Dedifferentiated amniotic fluid mesenchymal stem cell (primary cell): ENCODE results near the gene USP2.
"Not testable (repeated sequence)": the region's sequence is repeated elsewhere in the genome, so short reads cannot be mapped to it uniquely, and the experiment has no call there.

Experiments
- DNase-seq: peaks from one replicate; pipeline ENCODE4 v3.0.0-alpha.2; 2016; ENCODE audit errors: extremely low spot score

Gene USP2

GRCh38 chr11:119412072-119412471, 30.6 kb upstream of the USP2 start:
- DNase-seq: no peak

- no peak for DNase-seq
Measured at GRCh38 chr11:119410501-119410900, 29.0 kb upstream of the USP2 start.

- DNase-seq: no peak
Measured at GRCh38 chr11:119409731-119410130, 28.2 kb upstream of the USP2 start.

DNA sequence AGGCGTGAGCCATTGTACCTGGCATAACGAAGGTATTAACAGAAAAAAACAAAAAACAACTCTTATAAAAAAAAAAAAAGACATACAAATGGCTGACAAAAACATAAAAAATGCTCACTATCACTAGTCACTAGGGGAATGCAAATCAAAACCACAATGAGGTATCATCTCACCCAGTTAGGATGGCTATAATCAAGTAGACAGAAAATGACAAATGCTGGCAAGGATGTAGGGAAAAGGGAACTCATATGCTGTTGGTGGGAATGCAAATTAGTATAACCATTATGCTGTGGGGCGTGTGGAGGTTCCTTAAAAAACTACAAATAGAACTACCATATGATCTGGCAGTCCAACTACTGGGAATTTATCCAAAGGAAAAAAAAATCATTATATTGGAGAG, 24.5 kb upstream of the USP2 start:
- no peak for DNase-seq

DNA sequence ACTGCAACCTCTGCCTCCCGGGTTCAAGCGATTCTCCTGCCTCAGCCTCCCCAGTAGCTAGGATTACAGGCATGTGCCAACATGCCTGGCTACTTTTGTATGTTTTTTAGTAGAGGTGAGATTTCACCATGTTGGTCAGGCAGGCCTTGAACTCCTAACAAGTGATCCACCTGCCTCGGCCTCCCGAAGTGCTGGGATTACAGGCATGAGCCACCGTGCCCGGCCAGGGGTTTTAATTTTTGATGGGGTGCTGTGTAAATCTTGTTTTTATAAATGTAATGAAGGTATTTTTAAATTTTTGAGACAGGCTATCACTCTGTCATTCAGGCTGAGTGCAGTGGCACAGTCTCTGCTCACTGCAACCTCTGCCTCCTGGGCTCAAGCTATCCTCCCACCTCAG, 24.0 kb upstream of the USP2 start:
- DNase-seq: not testable (repeated sequence)

DNA sequence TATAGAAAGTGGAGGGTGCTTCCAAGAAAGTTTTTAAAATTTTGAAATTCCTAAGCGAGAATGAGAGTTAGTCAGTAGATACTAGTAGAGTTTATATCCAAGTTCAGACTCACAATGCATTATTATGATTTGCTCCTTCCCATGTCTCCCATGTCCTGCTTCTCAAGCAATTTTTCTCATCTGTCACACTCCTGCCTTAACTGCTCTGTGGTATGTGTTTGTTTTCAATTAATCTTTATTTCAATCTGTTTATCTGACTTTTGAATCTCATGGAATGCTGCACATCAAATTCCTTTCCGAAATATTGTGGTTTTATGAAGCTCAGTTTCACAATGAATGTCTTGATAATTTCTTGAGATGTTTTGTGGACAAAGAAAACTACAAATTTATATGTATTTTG, 23.4 kb upstream of the USP2 start:
- no peak for DNase-seq

GRCh38 chr11:119403021-119403420, 21.5 kb upstream of the USP2 start:
- DNase-seq: no peak

GRCh38 chr11:119402470-119402869, 21.0 kb upstream of the USP2 start:
- no peak for DNase-seq

- no peak for DNase-seq
Measured at GRCh38 chr11:119400860-119401259, 19.4 kb upstream of the USP2 start.

GRCh38 chr11:119397740-119398139, 16.2 kb upstream of the USP2 start:
- DNase-seq: no peak

GRCh38 chr11:119396835-119397234, 15.3 kb upstream of the USP2 start:
- DNase-seq: no peak

- DNase-seq: no peak
Measured at GRCh38 chr11:119391275-119391674, 9.8 kb upstream of the USP2 start.

- no peak for DNase-seq
Measured at GRCh38 chr11:119389611-119390254, 8.2 kb upstream of the USP2 start.

DNA sequence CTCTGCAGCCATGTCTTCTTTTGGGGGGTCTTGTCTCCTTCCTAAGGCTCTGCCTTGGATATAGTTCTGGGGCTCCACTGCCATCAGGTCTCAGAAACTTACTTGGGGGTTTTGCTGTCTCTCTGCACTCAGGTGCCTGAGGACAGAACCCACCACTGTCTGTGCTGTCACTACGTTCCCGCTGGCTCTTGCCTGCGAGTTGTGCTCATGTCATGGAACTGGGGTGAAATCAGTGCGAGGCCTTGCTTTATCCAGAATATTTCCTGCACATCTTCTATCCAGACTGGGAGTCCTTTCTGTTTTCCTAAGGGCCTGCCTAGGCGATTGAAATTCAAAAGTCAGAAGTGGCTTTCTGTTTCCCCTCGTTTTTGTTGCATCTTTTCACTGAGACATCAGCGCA, 6.6 kb upstream of the USP2 start:
- DNase-seq: no peak

DNA sequence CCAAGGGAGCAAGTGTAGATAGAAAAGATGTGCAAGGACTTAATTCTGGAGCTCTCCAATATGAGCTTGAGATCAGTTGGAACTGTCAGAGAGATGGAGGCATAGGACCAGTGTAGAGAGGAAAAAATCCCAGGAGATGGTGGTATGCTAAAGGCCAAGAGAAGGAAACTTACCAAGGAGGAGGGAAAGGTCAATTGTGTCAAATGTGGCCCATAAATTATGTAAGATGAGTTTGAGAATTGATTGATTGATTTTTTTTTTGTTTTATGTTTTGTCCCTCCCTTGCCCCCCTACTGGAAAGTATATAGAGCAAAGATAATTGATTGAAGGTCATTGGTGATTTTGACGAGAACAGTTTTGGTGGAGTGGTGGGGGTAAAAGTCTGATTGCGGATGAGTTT, 2.8 kb upstream of the USP2 start:
- DNase-seq: no peak

GRCh38 chr11:119382513-119382912, 1.0 kb upstream of the USP2 start:
- not testable (repeated sequence) for DNase-seq

DNA sequence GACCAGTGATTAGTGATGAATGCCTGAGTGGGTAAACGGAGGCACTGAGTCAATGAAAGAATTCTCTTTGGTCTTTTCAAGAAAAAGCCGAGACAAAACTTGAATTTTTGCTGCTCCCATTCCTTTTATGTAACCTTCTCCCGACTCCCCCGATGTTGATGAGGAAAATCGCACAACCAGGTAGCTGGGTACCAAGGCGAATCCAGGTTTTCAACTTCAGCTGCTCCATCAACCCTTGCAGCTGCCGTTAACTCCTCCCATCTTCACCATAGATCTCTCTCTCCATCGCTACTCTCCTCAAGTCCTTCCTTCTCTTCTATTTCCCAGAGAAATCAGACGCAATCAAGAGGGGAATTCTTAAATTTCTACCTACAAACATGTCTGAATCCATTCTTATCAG, 611 bp upstream of the USP2 start:
- no peak for DNase-seq

DNA sequence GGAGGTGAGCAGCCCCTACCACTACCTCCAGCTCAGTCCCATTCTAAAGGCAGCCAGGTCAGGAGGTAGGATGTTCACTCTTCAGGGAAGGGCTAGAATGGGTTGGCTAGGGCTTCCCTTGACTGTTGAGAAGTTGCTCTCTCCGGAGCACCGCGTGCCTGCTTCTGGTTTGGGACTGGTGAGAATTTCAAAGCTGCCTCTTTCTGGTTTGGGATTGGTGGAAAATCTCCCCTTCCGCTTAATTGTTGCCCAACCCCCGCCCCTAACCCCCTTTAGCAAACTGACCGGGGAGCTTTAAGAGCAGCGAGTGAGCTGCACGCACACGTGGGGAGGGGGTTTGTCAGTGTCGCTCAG, 686 bp downstream of the USP2 start:
- no peak for DNase-seq

DNA sequence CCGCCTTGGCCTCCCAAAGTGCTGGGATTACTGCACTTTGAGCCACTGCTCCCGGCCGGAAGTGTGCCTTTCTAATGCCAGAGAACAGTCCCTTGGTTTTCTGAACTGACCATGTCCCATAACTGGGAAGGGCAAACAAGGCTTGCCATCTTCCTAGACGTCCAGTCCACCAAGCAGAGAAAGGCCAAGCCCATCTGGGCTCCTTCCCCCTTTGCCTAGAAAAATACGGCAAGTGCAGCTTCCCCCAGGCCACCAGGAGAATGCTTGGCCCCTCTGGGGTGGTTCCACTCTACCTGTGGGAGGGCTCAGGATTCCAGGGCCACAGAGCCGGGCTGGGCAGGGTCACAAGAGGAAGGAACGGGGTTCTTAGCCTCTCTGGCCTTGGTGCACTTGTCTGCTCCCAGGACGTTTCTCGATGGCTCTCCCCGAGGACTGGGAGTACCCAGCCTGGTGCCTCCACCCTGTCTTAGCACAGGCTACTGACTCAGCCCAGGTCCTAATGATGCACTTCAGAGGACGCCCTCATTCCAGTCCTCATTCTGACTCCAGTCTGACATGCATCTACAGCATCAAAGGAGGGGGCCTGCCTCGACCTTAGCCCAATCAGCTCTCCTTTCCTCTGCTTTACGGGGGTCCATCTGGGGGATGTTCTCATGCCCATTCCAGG, 1.2 kb downstream of the USP2 start:
- no peak for DNase-seq

GRCh38 chr11:119378851-119379465, 2.5 kb downstream of the USP2 start:
- DNase-seq: no peak

DNA sequence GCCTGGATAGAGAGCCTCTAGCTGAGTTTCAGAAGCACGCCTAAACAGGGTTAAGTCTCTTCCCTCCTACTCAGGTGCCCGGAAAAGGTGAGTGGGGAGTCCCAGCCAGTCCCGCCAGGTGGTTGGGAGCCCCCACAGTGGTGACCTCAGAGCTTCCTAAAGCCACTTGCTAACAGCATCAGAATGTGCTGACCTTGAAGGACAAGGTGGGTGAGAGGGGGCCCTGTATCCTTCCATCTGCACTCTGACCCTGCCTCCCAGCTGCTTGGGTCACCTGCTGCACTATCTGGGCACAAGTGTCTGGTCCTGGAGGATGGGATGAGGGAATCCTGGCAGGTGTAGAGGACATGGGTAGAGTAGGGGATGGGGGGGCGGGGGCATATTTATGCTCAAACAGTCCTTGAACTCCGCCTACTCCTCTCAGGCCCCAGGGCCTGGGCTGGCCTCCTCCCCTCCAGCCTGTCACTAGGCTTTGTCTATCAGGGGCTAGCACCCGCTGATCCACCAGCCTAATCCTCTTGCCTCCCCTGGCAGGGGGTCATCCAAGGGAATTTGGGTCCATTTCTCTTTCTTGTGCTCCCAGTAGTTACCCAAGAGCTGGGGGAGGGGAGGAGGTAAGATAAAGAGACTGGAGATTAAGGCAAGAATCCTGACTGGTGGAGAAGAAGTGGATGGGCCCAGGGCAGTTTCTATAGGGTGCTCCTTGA, 3.4 kb downstream of the USP2 start:
- no peak for DNase-seq

DNA sequence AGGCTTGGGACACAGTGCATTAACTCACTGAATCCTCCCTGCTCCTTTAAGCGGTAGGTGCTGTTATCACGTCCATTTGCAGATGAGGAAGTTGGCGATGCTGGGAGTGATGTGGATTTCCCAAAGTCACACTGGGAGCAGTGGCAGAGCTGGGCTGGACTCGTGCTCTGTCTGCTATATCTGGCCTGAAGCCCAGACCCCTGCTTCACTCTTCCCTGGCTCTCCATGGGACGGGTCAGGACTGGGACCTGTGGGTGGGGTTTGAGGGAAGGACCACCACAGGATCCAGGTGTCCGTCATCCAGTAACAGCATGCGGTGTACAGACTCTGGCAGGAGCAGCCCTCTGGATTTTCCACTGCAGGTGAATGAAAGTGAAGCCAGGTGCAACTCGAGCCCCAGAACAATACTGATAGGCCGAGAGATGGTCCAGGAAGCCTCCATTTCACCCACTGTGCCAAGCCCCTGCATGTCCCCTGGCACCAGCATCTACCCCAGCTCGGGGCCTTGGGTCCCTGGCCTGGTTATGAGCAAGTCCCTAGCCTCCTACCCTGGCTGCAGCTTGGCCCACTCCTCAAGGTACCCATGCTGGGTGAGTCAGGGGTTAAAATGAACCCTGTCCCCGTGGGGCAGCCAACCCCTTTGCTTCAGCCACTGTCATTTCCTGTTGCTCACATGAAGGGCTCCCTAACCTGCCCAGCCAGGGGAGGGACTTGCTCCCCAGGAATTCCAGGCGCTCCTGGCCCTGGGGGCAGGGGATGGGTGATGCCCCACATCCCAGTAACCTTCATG, 4.2 kb downstream of the USP2 start:
- DNase-seq: no peak
